ENCODE results near the gene C1QL4.

DNA sequence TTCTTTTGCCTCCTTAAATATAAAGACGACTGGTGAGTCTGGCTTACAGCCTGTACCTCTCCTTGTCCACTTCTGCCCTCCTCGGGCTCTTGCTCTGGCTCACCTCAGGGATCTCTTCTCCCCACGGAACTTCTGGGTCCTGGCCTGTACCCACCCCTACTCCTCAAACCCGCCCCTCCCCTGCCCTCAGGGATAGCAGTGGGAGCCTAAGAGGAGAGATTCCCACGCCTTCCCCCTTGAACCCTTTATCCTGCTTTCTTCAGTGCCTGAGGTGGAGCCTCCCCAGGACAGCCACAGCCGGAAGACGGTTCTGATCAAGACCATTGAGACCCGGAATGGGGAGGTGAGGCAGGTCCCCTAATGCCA is 39.3 kb downstream of the C1QL4 start:
- TF ChIP-seq, protein P1, sequence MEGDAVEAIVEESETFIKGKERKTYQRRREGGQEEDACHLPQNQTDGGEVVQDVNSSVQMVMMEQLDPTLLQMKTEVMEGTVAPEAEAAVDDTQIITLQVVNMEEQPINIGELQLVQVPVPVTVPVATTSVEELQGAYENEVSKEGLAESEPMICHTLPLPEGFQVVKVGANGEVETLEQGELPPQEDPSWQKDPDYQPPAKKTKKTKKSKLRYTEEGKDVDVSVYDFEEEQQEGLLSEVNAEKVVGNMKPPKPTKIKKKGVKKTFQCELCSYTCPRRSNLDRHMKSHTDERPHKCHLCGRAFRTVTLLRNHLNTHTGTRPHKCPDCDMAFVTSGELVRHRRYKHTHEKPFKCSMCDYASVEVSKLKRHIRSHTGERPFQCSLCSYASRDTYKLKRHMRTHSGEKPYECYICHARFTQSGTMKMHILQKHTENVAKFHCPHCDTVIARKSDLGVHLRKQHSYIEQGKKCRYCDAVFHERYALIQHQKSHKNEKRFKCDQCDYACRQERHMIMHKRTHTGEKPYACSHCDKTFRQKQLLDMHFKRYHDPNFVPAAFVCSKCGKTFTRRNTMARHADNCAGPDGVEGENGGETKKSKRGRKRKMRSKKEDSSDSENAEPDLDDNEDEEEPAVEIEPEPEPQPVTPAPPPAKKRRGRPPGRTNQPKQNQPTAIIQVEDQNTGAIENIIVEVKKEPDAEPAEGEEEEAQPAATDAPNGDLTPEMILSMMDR (IDR thresholded peaks at IDR 0.05) = no peak
- TF ChIP-seq EZH2 (IDR thresholded peaks at IDR 0.05; ENCODE audit: borderline replicate concordance, insufficient read depth, low read depth, low read length, poor library complexity, severe bottlenecking) = no peak
